Activated CD8-positive, alpha-beta T cell treated with anti-CD3 and anti-CD28 coated beads, Interleukin-2, amount 10 ng/mL, durations not matched to agents 7 days and 5 days (primary cell): ENCODE measurements around the gene XRRA1. TPM values are rescaled to one million over a fixed set of nuclear protein-coding genes. Genes with fewer than 3 reads are reported as not detected.
A peak's percentile ranks its signal among the peaks of the same experiment; 100 is the strongest.
"Not testable (repeated sequence)": the region's sequence is repeated elsewhere in the genome, so short reads cannot be mapped to it uniquely, and the experiment has no call there.

Experiments used
- ATAC-seq: fragments of 150-1000 bp; cut with Tn5 transposase; one replicate; pipeline ENCODE4 v1.10.0; 2021; ENCODE audit warnings: moderate library complexity
- CTCF ChIA-PET: fragments of 350-600 bp; sonication (Branson Sonifier 250); formaldehyde crosslinking; loops from one replicate; lab custom pipeline; 2021; ENCODE audit warnings: antibody characterized with exemption; lab: Charles Lee
- POLR2A ChIA-PET: fragments of 350-600 bp; sonication (Branson Sonifier 250); formaldehyde crosslinking; loops from one replicate; lab custom pipeline; 2021; ENCODE audit warnings: antibody characterized with exemption; lab: Charles Lee
- DNase-seq: peaks from one replicate; pipeline ENCODE4 v3.0.0-alpha.2; 2020
- H3K27ac Mint-ChIP-seq: one replicate; pipeline ENCODE4 v1.8.0; 2021; ENCODE audit warnings: mild to moderate bottlenecking, mixed read lengths
- H3K27me3 Mint-ChIP-seq: one replicate; pipeline ENCODE4 v1.8.0; 2021; ENCODE audit warnings: low read depth, mixed read lengths
- H3K36me3 Mint-ChIP-seq: one replicate; pipeline ENCODE4 v1.8.0; 2021; ENCODE audit warnings: low read depth, mixed read lengths
- H3K4me1 Mint-ChIP-seq: one replicate; pipeline ENCODE4 v1.8.0; 2021; ENCODE audit warnings: low read depth, mixed read lengths
- H3K4me3 Mint-ChIP-seq: one replicate; pipeline ENCODE4 v1.8.0; 2021; ENCODE audit warnings: mild to moderate bottlenecking, mixed read lengths
- H3K9me3 Mint-ChIP-seq: one replicate; pipeline ENCODE4 v1.8.0; 2022; ENCODE audit warnings: mixed read lengths; ENCODE audit not compliant: insufficient read depth
- total RNA-seq, 2 experiments: library from RNA; stranded (reverse); gene quantifications; one replicate each; pipeline ENCODE4 v1.2.3, GENCODE V29; 2021

Gene XRRA1
- total RNA-seq, 2 experiments from 2014 or later: 16.6 to 19.0 TPM

DNA sequence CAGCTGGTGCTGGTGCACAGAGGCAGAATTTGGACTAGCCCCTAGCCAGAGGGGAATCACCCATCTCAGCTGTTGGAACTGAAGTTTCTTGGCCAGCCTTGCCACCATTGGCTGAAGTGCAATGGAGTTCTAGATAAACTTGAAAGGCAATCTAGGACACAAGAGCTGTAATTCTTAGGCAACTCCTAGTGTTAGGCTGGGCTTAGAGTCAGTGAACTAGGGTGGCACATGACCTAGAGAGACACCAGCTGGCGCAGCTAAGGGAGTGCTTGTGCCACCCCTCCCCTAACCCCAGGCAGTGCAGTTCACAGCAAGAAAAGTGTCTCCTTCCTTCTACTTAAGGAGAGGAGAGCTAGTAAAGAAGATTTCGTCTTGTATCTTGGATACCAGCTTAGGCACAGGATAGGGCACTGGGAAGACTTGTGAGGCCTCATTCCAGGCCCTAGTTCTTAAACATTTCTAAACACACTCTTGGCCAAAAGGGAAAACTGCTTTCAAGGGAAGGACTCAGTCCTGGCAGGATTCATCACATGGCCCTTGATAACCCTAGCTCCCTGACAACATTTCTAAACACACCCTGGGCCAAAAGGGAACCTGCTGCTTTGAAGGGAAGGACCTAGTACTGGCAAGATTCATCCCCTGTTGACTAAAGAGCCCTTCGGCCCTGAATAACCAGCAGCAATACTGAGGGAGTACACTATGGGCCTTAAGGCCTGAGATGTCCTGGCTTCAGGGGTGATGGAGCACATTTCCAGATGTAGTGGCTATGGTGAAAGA, 53.4 kb downstream of the XRRA1 start:
- Mint-ChIP-seq H3K27me3 (no peaks in the 10 kb centered on the region), H3K4me3 (no peak overlapping the region), H3K4me1 (no peaks in the 10 kb centered on the region), H3K27ac (no peak overlapping the region), H3K9me3 (peaks cover 22% of the 10 kb centered on the region), H3K36me3 (peaks cover 56% of the 10 kb centered on the region)
- ChIA-PET POLR2A (no interaction called here), CTCF (no interaction called here)
- ATAC-seq: no peak
- DNase-seq: no peak

DNA sequence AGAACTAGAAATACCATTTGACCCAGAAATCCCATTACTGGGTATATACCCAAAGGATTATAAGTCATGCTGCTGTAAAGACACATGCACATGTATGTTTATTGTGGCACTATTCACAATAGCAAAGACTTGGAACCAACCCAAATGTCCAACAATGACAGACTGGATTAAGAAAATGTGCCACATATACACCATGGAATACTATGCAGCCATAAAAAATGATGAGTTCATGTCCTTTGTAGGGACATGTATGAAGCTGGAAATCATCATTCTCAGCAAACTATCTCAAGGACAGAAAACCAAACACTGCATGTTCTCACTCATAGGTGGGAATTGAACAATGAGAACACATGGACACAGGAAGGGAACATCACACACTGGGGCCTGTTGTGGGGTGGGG, 55.9 kb downstream of the XRRA1 start:
- H3K27ac Mint-ChIP-seq, CTCF ChIA-PET, DNase-seq, H3K4me1 Mint-ChIP-seq, H3K27me3 Mint-ChIP-seq, H3K4me3 Mint-ChIP-seq, ATAC-seq, POLR2A ChIA-PET: not testable (repeated sequence)
- Mint-ChIP-seq H3K36me3 (peaks cover 62% of the 10 kb centered on the region), H3K9me3 (peaks cover 11% of the 10 kb centered on the region)

DNA sequence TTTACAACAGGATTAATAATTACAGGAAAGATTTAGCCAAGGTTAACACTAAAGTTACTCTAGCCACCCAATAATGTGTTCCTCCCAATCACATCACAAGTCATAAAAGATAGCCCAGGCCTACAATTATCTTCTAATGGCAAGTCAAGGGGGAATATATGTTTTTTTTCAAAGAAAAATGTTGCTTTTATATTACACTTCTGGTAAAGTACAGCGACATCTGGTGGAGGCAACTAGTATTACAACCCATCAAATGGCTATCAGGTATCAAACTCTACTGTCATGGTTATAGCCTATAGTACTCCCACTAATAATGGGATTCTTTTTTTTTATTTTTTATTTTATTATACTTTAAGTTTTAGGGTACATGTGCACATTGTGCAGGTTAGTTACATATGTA, 71.8 kb downstream of the XRRA1 start:
- H3K36me3 Mint-ChIP-seq: peaks cover 42% of the 10 kb centered on the region
- peaks cover 15% of the 10 kb centered on the region for H3K9me3 Mint-ChIP-seq
- ATAC-seq: no peak
- no peak overlapping the region for H3K4me3 Mint-ChIP-seq
- H3K27me3 Mint-ChIP-seq: no peaks in the 10 kb centered on the region
- ChIA-PET CTCF (no interaction called here), POLR2A (no interaction called here)
- H3K4me1 Mint-ChIP-seq: no peaks in the 10 kb centered on the region
- DNase-seq: peak; percentile 34
- H3K27ac Mint-ChIP-seq: no peak overlapping the region

DNA sequence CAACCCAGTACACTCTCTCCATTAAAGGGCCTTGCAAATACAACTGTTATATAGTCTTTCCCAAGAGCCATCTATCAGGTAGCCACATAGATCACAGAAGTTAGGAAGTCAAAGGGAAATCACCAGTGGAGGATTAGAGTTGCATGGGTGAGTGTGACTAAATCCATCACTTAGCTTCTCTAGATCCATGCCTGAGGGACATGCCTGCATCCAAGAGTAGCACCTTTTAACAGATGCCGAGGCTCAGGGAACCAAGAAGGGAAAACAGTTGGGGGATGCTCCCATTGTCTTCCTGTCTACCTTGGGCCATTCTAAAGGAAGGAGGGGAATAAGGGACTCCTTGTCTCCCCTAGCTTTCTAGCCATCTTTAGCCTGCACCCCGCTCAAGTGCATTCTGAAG, 77.9 kb downstream of the XRRA1 start:
- DNase-seq (no peak), ATAC-seq (no peak)
- H3K4me3 Mint-ChIP-seq: no peak overlapping the region
- H3K27ac Mint-ChIP-seq: no peak overlapping the region
- CTCF ChIA-PET: interaction anchor here (1.4 to 3.3 kb wide), 3 partner anchors 132 to 169 kb away, joined by 3 to 22 read pairs (median 5); no protein-coding TSS in a partner anchor
- H3K36me3 Mint-ChIP-seq: peaks cover 87% of the 10 kb centered on the region
- H3K9me3 Mint-ChIP-seq: peaks cover 47% of the 10 kb centered on the region
- H3K4me1 Mint-ChIP-seq: no peaks in the 10 kb centered on the region
- H3K27me3 Mint-ChIP-seq: no peaks in the 10 kb centered on the region
- POLR2A ChIA-PET: no interaction called here

DNA sequence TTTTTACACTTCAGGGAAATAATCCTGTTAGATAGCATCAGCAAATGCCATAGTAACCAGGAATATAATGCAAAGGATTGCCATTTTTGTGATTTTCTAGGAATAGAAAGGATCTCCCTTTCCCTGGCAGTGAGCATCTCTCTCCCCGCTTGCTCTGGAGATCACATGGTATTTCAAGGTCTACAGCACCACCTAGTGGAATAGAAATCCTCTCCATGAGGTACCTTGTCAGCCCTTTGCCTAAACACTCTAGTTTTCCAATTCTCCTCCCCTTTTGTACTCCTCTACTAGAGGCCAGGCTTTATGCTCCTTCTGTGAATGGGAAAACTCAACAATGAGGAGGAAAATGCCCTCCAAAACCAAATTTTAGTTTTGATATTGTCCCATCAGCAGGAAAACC, 78.4 kb downstream of the XRRA1 start:
- H3K4me1 Mint-ChIP-seq: no peaks in the 10 kb centered on the region
- no peak overlapping the region for H3K4me3 Mint-ChIP-seq
- DNase-seq (no peak), ATAC-seq (no peak)
- ChIA-PET CTCF (interaction anchor here (1.4 to 3.3 kb wide), 3 partner anchors 131 to 168 kb away, joined by 3 to 22 read pairs (median 5); no protein-coding TSS in a partner anchor), POLR2A (no interaction called here)
- H3K27ac Mint-ChIP-seq: no peak overlapping the region
- peaks cover 47% of the 10 kb centered on the region for H3K9me3 Mint-ChIP-seq
- peaks cover 87% of the 10 kb centered on the region for H3K36me3 Mint-ChIP-seq
- no peaks in the 10 kb centered on the region for H3K27me3 Mint-ChIP-seq

DNA sequence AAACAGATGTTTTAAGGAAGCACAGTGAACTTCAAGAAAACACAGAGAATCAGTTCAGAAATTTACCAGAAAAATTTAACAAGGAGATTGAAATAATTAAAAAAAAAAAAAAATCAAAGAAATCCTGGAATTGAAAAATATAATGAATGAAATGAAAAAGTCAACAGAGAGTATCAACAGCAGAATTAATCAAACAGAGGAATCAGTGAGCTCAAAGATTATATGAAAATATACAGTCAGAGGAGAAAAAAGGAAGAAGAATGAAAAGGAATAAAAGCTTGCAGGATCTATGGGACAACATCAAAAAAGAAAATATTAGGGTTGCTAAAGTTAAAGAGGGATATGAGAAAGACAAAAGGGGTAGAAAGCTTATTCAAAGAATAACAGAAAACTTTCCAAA, 82.3 kb downstream of the XRRA1 start:
- Mint-ChIP-seq H3K9me3 (peaks cover 48% of the 10 kb centered on the region), H3K27me3 (no peaks in the 10 kb centered on the region), H3K4me1 (no peaks in the 10 kb centered on the region), H3K36me3 (peaks cover 94% of the 10 kb centered on the region), H3K4me3 (no peak overlapping the region), H3K27ac (no peak overlapping the region)
- ChIA-PET POLR2A (no interaction called here), CTCF (no interaction called here)
- DNase-seq (no peak), ATAC-seq (no peak)

DNA sequence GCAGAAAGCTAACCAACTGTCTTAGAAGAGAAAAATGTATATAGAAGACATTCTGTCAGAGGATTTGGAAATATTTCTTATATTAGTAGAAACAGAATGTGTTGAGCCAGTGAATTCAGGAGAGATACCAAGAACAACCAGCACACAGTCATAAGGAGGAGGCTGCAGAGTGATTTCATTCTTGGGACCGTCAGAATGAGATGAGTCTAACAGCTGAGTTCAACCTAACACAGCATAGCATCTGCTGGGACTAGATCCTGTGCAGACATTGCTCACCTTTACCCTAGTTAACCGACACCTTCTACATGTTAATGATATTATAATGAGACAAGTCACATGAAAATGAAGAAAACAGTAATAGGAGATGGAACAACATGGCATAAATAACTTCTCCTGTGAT, 85.5 kb downstream of the XRRA1 start:
- H3K36me3 Mint-ChIP-seq: peaks cover 92% of the 10 kb centered on the region
- CTCF ChIA-PET: no interaction called here
- ATAC-seq (no peak), DNase-seq (no peak)
- no peaks in the 10 kb centered on the region for H3K27me3 Mint-ChIP-seq
- peaks cover 33% of the 10 kb centered on the region for H3K9me3 Mint-ChIP-seq
- H3K4me3 Mint-ChIP-seq: no peak overlapping the region
- H3K27ac Mint-ChIP-seq: no peak overlapping the region
- POLR2A ChIA-PET: no interaction called here
- H3K4me1 Mint-ChIP-seq: no peaks in the 10 kb centered on the region

DNA sequence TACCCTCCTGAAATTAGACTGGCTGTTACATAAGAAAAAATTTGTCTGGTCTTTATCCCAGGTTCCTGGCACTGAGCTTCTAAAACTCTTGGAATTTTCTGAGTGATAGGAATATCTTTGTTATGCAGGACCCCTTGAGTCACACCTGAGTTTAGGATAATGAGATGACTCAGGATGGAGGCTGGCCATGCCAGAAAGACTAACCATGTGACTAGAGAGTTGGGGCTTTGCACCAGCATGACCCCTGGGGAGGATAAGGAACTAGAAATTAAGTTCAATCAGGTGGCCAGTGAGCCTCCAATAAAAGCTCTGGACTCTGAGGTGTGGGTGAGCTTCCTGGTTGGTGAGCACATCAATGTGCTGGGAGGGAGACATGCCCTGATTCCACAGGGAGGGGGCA, 88.1 kb downstream of the XRRA1 start:
- Mint-ChIP-seq H3K27ac (no peak overlapping the region), H3K4me1 (peaks cover 4% of the 10 kb centered on the region), H3K9me3 (peaks cover 15% of the 10 kb centered on the region), H3K27me3 (no peaks in the 10 kb centered on the region), H3K36me3 (peaks cover 83% of the 10 kb centered on the region), H3K4me3 (no peak overlapping the region)
- ATAC-seq (no peak), DNase-seq (no peak)
- ChIA-PET POLR2A (no interaction called here), CTCF (no interaction called here)

DNA sequence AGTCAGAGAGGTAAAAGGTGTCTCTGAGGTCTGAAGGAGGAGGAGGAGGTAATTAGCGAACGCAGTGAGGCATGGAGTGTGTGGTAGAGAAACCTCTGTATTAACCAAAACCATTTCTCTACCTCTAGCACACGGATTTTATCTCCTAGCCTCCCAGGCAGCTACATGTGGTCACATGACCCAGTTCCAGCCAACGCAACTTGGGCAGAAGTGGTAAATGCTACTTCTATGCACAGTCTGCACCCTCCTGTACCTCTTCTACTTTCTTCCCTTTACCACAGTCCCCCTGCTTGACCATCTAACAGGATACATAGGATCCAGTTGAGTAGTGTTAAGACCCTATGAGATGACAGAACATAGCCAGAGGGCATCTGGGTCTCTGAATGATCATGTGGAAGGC, 95.7 kb downstream of the XRRA1 start:
- ATAC-seq: no peak
- POLR2A ChIA-PET: no interaction called here
- H3K4me1 Mint-ChIP-seq: peaks cover 4% of the 10 kb centered on the region

DNA sequence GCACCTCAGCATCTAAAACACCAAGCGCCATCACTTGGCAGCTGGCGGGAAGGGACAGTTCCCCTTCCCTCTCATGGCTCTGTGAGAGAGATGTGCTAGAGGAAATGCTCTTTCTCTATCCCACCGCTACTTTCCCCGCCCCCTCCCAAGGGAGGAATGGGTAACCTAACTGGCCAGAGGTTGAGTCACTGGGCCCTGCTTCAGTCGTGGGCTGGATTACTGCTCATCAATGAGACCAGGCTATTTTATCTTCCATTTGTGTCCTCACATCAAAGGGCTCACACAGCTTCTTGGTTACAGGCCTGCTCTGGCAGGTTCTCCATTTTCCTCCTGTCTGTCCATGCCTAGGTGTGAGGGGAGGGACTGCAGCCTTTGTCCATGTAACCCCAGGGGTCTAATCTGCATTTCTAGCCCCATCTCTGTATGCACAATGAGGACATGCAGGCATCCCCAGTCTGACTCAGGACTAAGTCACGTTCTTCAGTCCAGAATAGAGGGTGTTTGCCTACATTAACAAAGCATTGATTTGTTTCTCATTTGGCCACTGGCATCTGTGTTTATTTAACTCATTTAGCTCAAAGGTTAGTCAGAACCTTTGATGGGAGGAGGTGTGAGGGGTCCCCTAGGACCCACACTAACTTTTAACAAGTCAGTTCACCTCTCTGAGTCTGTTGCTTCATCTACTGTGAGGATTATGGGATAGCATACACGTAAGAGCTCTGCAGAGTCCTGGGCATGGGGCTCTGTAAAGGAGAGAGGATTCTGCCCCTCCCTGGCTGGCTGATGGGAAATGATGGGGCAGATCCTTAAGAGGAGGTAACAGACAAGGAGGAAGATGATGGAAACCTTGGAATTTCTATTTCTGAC, 99.1 kb downstream of the XRRA1 start:
- no peak overlapping the region for H3K4me3 Mint-ChIP-seq
- no peak overlapping the region for H3K27ac Mint-ChIP-seq
- CTCF ChIA-PET: no interaction called here
- H3K4me1 Mint-ChIP-seq: peaks cover 11% of the 10 kb centered on the region
- no peak for DNase-seq
- no peaks in the 10 kb centered on the region for H3K27me3 Mint-ChIP-seq
- POLR2A ChIA-PET: no interaction called here
- no peak for ATAC-seq
- no peaks in the 10 kb centered on the region for H3K9me3 Mint-ChIP-seq
- H3K36me3 Mint-ChIP-seq: peaks cover 47% of the 10 kb centered on the region

More for the DNA sequence above, 95.7 kb downstream of the XRRA1 start:
- Mint-ChIP-seq H3K9me3 (no peaks in the 10 kb centered on the region), H3K4me3 (no peak overlapping the region), H3K27me3 (no peaks in the 10 kb centered on the region), H3K36me3 (peaks cover 47% of the 10 kb centered on the region), H3K27ac (no peak overlapping the region)
- no peak for DNase-seq
- CTCF ChIA-PET: interaction anchor here (1.8 kb wide), 1 partner anchor 76 kb away, joined by 4 read pairs; no protein-coding TSS in a partner anchor

DNA sequence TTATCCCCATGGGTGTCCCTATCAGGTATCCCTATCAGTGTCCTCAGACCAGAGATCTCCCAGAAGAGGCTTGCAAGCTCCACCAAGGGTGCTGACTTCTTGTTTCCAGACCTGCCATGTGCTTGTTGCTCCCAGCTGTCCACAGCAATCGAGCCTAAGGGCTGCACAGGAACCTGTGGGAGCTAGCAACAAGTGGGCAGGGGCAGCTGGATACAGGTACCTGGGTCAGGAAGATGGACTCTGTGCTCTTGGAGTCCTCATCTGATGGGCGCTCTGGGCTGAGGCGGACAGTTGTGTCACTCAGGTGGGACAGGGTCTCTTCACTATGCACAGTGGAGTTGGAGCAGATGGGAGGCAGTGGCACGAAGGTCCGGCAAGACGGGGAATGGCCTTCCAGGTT, 101.0 kb downstream of the XRRA1 start:
- peaks cover 11% of the 10 kb centered on the region for H3K4me1 Mint-ChIP-seq
- H3K36me3 Mint-ChIP-seq: peaks cover 49% of the 10 kb centered on the region
- POLR2A ChIA-PET: no interaction called here

DNA sequence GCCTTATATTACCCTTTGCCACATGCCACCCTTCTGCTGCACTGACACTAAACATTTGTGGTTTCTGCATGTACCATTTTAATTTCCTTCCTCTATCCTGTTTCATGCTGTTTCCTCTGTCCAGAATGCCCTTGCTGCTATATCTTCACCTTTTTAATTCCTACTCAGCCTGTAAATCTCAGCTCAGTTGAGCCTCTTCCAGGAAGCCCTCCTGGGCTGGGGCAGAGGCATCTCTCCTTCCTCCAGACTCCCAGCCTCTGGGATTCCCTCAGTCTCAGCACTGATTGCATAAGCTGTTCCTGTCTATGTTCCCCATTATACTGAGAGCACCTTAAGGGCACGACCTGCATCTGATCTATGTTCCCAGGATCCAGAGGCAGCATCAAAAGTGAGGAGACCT, 101.5 kb downstream of the XRRA1 start:
- peaks cover 49% of the 10 kb centered on the region for H3K36me3 Mint-ChIP-seq
- no peaks in the 10 kb centered on the region for H3K27me3 Mint-ChIP-seq
- ATAC-seq (no peak), DNase-seq (no peak)
- H3K4me3 Mint-ChIP-seq: no peak overlapping the region
- H3K27ac Mint-ChIP-seq: peak overlapping the region; percentile 61
- CTCF ChIA-PET: no interaction called here
- POLR2A ChIA-PET: no interaction called here
- H3K4me1 Mint-ChIP-seq: peaks cover 11% of the 10 kb centered on the region
- no peaks in the 10 kb centered on the region for H3K9me3 Mint-ChIP-seq

More for the DNA sequence above, 101.0 kb downstream of the XRRA1 start:
- Mint-ChIP-seq H3K27ac (no peak overlapping the region), H3K4me3 (no peak overlapping the region), H3K27me3 (no peaks in the 10 kb centered on the region), H3K9me3 (no peaks in the 10 kb centered on the region)
- CTCF ChIA-PET: no interaction called here
- ATAC-seq: no peak
- DNase-seq: no peak
